HG02981 (cell line): ENCODE measurements around the gene ZNF684.
"Not testable (repeated sequence)": the region's sequence is repeated elsewhere in the genome, so short reads cannot be mapped to it uniquely, and the experiment has no call there.

Source experiments
- ATAC-seq: cut with Tn5 transposase; IDR thresholded peaks from one replicate; pipeline ENCODE4 v1.9.1; 2021; ENCODE audit warnings: mild to moderate bottlenecking, moderate library complexity; ENCODE audit not compliant: unreplicated experiment

The ZNF684 gene

GRCh38 chr1:40531381-40532061 is at the start of gene ZNF684:
TSS of gene ZNF684 (plus strand) at chr1:40531637. CDS start at chr1:40533167, 1,530 bp downstream.
- ATAC-seq: peak; percentile 88

DNA sequence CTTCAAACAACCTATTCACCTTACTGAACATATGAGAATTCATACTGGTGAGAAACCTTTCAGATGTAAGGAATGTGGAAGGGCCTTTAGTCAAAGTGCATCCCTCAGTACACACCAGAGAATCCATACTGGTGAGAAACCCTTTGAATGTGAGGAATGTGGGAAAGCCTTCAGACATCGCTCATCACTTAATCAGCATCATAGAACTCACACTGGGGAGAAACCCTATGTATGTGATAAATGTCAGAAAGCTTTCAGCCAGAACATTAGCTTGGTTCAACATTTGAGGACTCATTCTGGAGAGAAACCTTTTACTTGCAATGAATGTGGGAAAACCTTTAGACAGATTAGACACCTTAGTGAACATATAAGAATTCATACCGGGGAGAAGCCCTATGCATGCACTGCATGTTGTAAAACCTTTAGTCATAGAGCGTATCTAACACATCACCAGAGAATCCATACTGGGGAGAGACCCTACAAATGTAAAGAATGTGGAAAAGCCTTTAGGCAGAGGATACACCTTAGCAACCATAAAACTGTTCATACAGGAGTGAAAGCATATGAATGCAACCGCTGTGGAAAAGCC is 36.0 kb upstream of the ZNF684 start:
- no peak for ATAC-seq

DNA sequence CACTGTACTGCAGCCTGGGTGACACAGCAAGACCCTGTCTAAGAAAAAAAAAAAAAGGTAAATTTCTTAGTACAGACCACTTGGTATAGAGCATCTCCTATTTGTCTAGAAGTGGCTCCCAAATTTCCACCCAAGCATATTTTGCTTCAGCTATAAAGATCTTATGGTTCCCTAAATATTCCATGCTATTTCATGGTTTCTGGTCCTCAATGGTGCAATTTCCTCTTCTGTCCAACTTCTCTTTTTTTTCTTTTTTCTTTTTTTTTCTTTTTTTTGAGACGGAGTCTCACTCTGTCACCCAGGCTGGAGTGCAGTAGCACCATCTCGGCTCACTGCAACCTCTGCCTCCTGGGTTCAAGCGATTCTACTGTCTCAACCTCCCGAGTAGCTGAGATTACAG is 28.8 kb upstream of the ZNF684 start:
- ATAC-seq: not testable (repeated sequence)

DNA sequence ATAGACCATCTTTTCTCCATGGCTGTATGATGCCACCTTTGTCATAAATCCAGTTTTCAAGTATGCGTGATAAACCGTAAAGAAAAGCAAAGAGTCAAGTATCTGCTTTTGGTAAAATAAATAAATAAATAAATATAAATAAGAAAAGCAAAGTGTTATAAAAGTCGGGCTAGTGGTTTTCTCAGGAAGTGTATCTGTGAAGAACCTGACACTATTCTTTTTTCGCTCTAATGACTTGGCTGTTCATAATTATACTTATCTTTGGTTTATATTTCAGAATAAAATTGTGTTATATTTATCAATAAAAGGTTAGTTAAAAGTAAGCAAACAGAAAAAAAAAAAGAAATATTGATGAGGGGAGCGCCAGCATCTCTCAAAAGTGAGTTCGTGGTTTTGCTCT is 23.5 kb upstream of the ZNF684 start:
- no peak for ATAC-seq

DNA sequence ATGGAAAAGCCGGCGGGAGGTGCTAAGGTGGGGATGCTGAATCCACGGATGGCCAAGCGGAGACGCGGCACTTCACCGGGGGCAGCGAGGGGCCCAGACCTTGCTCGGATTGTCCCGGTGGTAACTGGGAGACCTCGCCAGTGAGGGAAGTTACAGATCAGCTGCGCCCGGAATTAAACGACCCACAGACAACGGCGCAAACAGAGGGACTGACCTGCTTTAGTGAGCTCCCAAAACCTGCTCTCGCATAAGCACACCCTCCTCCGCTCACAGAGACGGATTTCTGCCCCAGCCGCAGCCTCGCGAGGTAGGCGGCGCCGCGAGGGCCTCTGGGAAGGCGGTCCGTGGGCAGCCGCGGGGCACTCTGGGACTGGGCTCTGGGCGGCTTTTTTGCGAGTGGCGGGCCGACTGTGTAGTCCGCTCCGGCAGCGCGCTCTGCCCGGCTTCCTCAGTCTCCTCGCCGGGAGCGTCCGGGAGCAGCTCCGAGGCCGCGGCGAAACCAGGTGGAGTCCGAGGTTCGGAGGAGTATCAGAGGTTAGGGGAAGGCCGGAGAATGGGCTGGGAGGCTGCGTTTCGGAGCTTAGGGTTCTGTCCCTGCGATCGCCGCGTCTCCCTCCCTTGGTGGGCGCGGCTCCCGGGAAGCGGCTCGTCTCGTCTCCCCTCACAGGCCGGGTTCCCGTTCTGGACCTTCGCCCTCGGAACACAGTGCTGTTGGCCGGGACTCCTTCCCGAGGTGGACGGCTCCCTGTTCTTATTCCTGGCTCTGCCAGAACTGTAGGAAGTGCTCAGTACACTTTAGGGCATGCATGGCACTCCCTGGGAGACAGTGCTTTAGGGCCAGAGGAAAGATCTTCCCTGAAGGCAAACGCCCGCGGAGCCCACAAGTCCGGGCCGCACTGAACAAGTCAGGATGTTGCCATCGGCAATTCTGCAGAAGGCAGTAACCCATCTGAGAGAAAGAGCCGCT is 22.8 kb upstream of the ZNF684 start, which contains the start of gene EXO5:
Gene EXO5, plus strand, starts transcription at position 393 of the 967 bp plus-strand sequence. CDS start 5,778 bp downstream, outside the sequence.
- ATAC-seq: peak; percentile 81

GRCh38 chr1:40519517-40519916 is 11.9 kb upstream of the ZNF684 start:
- no peak for ATAC-seq

DNA sequence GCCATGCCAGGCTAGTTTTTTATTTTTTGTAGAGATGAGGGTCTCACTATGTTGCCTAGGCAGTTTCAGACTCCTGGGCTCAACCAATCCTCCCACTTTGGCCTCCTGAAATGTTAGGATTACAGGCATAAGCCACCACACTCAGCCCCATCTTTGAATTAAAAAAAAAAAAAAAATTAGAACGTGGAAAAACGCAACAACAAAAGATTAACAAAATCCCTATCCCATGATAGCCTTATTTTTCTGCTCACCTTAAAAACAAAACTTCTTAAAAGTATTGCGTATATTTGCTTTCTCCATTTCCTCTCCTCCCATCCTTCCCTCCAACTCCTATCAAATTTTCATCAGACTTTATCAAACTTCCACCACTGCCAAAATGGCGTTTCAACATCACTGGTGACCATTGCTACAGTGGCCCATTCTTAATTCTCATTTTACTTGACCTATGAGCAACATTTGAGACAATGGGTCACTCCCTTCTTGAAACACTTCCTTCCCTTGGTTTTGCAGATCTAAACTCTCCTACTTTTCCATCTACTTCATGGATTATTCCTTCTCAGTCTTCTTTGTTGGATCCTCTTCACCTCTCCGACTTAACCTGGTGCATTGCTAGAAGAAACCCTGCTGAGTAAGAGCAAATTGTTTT is 579 bp upstream of the ZNF684 start:
- no peak for ATAC-seq

GRCh38 chr1:40532062-40532389 is 589 bp downstream of the ZNF684 start:
- no peak for ATAC-seq

DNA sequence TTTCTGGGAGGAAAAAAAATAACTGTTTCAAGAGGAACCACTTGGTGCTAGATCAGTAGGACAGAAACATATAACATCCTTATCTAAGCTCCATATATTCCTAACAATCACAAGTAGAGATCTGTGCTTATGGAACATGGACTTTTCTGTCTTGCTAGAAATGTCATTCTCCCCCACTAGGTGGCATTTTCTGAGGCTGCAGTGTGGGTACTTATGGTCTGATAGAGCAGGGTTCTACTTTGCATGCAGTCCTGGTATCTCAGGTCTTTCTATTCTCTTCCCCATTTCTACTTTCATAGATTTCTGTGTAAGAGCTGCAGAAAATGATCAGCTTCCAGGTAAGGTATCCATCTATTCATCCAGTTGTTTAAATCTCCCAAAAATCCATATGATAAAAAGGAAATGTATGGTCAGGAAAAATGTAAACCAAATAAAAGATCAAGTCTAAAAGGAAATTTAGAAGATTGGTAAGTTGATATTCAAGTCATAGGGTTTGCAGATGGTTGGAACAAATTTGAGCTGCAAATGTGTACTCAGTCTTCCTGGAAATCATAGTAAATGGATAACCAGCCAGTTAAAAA is 1.5 kb downstream of the ZNF684 start:
- no peak for ATAC-seq

- ATAC-seq: no peak
These were observed 3.2 kb downstream of the ZNF684 start for GRCh38 chr1:40534589-40534988.

DNA sequence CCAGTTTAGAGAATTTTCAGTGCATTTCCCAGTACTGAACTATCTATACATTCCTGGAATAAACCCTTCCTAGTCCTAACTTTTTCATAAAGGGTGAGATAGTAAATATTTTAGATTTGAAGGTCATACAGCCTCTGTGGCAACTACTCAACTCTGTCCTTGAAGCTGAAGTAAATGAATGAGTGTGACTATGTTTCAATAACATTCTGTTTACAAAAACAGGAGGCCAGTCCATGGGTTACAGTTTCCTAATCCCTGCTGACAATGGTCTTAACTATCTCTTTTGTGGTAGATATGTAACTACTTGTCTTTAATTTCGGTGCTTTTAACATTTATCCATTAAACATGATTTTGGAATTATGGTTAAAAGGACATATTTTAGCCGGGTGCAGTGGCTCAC is 4.3 kb downstream of the ZNF684 start:
- ATAC-seq: no peak

- ATAC-seq: no peak
These were observed 7.9 kb downstream of the ZNF684 start for GRCh38 chr1:40539338-40539737.

GRCh38 chr1:40546957-40547356 is 15.5 kb downstream of the ZNF684 start:
- no peak for ATAC-seq

DNA sequence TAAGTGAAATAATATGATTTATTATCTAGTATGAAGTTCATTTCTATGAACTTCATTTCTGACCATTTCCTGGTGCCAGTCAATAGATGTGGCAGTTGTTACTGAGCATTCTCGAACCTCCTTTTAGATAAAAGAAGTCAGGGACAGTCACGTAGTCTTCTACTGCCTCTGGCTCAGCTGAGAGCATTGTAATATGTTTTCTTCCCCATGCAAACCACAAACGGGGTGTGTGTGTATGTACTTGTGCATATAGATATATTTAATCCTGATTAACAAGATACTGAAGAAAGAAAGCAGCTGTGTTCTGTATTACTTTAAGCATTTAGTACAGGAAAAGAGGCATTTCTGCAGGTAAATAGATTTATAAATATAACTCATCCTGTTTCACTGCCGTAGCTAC is 21.6 kb downstream of the ZNF684 start:
- ATAC-seq: no peak

DNA sequence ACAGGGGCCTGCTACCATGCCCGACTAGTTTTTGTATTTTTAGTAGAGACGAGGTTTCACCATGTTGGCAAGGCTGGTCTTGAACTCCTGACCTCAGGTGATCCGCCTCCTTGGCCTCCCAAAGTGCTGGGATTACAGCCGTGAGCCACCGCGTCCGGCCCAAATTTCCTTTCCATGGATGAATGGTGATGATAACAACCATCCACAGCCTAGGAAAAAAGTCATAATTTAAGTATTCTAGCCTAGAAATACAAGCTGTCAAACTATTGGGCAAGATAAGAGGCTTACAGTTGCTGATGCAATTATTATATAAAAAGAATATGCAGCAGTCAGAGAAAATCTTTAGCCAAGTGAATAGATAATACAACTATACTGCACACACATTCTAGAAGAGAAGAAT is 23.4 kb downstream of the ZNF684 start:
- not testable (repeated sequence) for ATAC-seq

DNA sequence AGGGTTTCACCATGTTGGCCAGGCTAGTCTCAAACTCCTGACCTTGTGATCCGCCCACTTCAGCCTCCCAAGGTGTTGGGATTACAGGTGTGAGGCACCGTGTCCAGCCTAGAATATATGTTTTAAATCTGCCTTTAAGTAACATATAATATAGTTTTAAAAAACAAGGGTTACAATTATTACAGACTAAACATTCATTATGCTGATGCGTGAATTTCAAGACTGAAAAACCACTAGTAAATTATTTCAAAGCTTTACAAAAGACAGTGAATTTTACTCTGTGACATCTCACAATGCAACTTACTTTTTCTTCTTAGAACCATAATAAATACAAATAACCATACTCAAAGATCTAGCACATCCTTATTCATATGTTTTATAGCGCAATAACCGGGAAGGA is 24.7 kb downstream of the ZNF684 start:
- ATAC-seq: no peak

GRCh38 chr1:40558241-40558640 is 26.8 kb downstream of the ZNF684 start:
- ATAC-seq: not testable (repeated sequence)

DNA sequence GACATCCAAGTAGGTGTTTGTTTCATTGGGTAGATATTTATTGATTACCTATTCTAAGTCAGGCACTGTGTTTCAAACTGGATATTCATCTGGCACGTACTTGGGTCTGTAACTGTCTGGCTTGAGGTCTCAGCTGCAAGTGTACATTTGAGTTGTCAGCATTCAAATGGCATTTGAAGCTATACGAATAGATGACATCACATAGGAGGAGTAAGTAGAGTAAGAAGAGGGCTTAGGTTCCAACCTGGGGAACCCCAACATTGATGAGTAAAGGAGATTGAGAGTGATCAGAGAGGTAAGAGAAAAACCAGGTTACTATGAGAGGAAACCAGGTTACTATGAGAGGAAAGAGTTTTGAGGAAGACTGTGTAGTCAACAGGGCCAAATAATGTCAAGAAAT is 30.7 kb downstream of the ZNF684 start:
- ATAC-seq: no peak

DNA sequence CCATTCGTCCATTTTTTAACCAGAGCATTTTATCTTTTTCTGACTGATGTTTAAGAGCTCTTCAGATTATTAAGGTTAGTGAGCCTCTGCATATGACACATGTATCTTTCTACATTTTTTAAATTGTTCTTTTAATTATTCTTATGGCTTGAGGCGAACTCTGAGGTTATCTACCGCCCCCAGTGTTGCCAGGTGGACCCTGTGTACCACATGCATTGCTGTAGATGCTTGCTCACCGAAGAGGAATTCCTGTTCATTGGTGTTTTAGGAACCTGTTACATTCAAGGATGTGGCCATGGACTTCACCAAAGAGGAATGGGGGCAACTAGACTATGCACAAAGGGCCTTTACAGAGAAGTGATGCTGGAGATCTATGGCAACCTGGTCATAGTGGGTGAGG is 31.8 kb downstream of the ZNF684 start:
- ATAC-seq: no peak

DNA sequence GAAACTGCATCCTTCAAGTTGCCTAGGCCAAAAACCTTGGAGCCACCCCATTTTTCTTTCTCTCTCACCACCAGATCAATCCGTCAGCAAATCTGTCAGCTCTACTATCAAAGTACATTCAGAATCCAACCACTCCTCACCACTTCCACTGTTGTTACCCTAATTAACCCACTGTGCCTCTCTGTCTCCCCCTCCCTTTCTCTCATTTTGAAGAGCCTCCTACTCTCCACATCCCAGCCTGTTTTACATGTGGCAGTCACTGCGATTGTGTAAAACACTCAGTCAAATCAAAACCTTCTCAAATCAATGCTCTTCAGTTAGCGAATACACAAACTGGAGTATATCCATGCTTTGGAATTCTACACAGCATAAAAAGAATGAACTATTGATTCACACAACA is 33.1 kb downstream of the ZNF684 start:
- ATAC-seq: no peak

DNA sequence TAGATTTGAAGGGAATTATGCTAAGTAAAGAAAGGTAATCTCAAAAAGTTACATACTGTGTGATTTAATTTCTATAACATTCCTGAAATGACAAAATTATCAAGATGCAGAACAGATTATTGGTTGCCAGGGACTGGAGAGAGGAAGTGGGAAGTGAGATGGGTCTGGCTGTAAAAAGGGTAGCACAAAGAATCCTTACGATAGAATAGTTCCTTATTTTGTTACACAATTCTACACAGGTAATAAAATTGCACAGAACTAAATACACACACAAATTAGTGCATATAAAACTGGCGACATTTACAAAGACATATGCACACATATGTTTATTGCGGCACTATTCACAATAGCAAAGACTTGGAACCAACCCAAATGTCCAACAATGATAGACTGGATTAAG is 33.5 kb downstream of the ZNF684 start:
- no peak for ATAC-seq
